Lower leg skin (tissue), 4 donors: ENCODE measurements around the gene ZNF692. TPM values are rescaled to one million over a fixed set of nuclear protein-coding genes. Genes with fewer than 3 reads are reported as not detected.
A peak's percentile ranks its signal among the peaks of the same experiment; 100 is the strongest.

Experiments
- DNase-seq, 2 donors: peaks; one replicate each; pipeline ENCODE4 v3.0.0-alpha.2; 2019; ENCODE audit warnings: low spot score in 2 of 2
- H3K4me3 ChIP-seq: fragments of 200-600 bp; sonication (generic); 2 replicates; pipeline ENCODE4 v1.5.1; 2017; ENCODE audit warnings: mild to moderate bottlenecking, low read depth; ENCODE audit not compliant: poor library complexity, severe bottlenecking
- CTCF ChIP-seq, 3 donors: fragments of 450-650 bp; IDR thresholded peaks; one replicate each; pipeline ENCODE4 v1.5.1; 2016; ENCODE audit warnings: antibody characterized with exemption in 3 of 3, mild to moderate bottlenecking in 3 of 3, moderate library complexity in 2 of 3
- POLR2A ChIP-seq, 2 donors: fragments of 450-650 bp; IDR thresholded peaks; one replicate each; pipeline ENCODE4 v1.6.1; 2016 to 2017; ENCODE audit warnings: antibody characterized with exemption in 2 of 2, mild to moderate bottlenecking in 1 of 2, moderate library complexity in 1 of 2
- WGBS, 2 donors: methylation state at CpG; one replicate each; pipeline ENCODE4 v1.1.5; 2018; 5-methylcytosine and 5-hydroxymethylcytosine counted together
- intact Hi-C: fragments of 100-400 bp; cut with DNase I; formaldehyde crosslinking; loops from one replicate; pipeline ENCODE4 v1.15.0; 2023; ENCODE audit warnings: low total_unique reads
- total RNA-seq, 4 donors: library from RNA; depleted of rRNA; stranded (reverse); fragments of >200 nt; gene quantifications; one replicate each; pipeline ENCODE4 v1.1.0, GENCODE V29; 2016

The ZNF692 gene
- total RNA-seq, 4 donors from 2014 or later = 46.3 to 90.2 (median 65.2) TPM

- no peak for TF ChIP-seq CTCF (IDR thresholded peaks at IDR 0.05)
- no peak for TF ChIP-seq POLR2A (IDR thresholded peaks at IDR 0.05)
- intact Hi-C loops = no loop called here
- WGBS, 2 donors = 33 to 44% methylated on average over 3 of the region's 3 CpGs
- peak; percentile 7 to 54 for DNase-seq
- H3K4me3 ChIP-seq = no peak overlapping the region
These were observed 37.8 kb downstream of the ZNF692 start for GRCh38 chr1:248821101-248821500.

- intact Hi-C loops = no loop called here
- 86 to 87% methylated on average over 7 of the region's 7 CpGs for WGBS, 2 donors
- peak in 1 of 2 donors; percentile 37 for DNase-seq
These were observed 38.8 kb downstream of the ZNF692 start for GRCh38 chr1:248820041-248820585.

GRCh38 chr1:248818505-248819374, 40.1 kb downstream of the ZNF692 start:
- DNase-seq = peak in 1 of 2 donors; percentile 57
- H3K4me3 ChIP-seq = no peak overlapping the region
- TF ChIP-seq CTCF (IDR thresholded peaks at IDR 0.05) = no peak
- no peak for TF ChIP-seq POLR2A (IDR thresholded peaks at IDR 0.05)
- 75 to 79% methylated on average over 5 of the region's 5 CpGs for WGBS, 2 donors
- intact Hi-C loops = no loop called here

More at GRCh38 chr1:248820041-248820585, 38.8 kb downstream of the ZNF692 start:
- no peak overlapping the region for H3K4me3 ChIP-seq
- TF ChIP-seq CTCF (IDR thresholded peaks at IDR 0.05) = no peak
- TF ChIP-seq POLR2A (IDR thresholded peaks at IDR 0.05) = no peak

- peak in 1 of 2 donors; percentile 75 for DNase-seq
These were observed 41.8 kb downstream of the ZNF692 start for GRCh38 chr1:248817065-248817464.

More at GRCh38 chr1:248817065-248817464, 41.8 kb downstream of the ZNF692 start:
- no peak overlapping the region for H3K4me3 ChIP-seq
- intact Hi-C loops = no loop called here
- TF ChIP-seq POLR2A (IDR thresholded peaks at IDR 0.05) (no peak), CTCF (IDR thresholded peaks at IDR 0.05) (no peak)
- WGBS, 2 donors = 75 to 81% methylated on average over 6 of the region's 6 CpGs
